Stimulated activated CD8-positive, alpha-beta memory T cell treated with anti-CD3 and anti-CD28 coated beads, Interleukin-7, amount 100 ng/mL, for 48 hours (primary cell): ENCODE data around the gene TOP3B.
"Not testable (repeated sequence)": the region's sequence is repeated elsewhere in the genome, so short reads cannot be mapped to it uniquely, and the experiment has no call there.

Experiments used
- DNase-seq, 2 donors: peaks; one replicate each; pipeline ENCODE4 v3.0.0-alpha.2; 2020; ENCODE audit warnings: low read depth in 1 of 2; ENCODE audit errors: extremely low read depth in 1 of 2

TOP3B gene

GRCh38 chr22:21945453-21946261, 36.9 kb downstream of the TOP3B start:
- DNase-seq = no peak

DNA sequence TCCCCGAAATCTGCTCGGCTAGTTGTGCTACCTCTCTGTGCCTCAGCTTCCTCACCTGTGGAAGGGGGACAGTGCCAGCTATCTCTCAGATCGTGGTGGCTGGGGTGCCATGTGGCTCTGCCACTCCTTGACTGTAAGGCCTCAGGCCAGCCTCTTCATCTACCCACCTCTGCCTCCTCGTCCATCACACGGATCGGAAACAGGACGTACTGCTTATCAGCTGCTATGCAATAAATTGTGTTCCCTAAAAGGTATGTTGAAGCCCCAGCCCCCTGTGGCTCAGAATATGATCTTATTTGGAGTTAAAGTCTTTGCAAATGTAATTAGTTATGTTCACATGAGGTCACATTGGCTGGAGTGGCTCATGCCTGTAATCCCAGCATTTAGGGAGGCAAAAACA, 37.7 kb downstream of the TOP3B start:
- no peak for DNase-seq

- no peak for DNase-seq
Measured at GRCh38 chr22:21943571-21944448, 38.8 kb downstream of the TOP3B start.

- DNase-seq = no peak
Measured at GRCh38 chr22:21942407-21943343, 39.9 kb downstream of the TOP3B start.

DNA sequence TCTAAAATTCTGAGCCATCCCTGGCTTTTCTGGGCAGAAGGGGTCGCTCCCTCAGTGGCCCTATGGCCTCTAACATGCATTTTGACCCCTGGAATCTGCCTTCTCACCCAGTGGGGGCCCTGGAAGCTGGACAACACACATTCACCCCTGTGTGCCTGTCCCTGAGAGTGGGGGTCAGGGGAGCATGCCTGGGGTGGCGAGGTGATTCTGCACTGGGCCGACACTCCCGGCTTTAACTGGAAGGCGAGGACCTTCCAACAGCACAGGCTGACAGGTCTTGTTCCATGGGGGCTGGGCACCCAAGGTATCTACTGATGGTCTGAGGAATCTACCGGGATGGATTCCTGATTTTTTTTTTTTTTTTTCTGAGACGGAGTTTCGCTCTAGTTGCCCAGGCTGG, 40.7 kb downstream of the TOP3B start:
- DNase-seq = no peak

DNA sequence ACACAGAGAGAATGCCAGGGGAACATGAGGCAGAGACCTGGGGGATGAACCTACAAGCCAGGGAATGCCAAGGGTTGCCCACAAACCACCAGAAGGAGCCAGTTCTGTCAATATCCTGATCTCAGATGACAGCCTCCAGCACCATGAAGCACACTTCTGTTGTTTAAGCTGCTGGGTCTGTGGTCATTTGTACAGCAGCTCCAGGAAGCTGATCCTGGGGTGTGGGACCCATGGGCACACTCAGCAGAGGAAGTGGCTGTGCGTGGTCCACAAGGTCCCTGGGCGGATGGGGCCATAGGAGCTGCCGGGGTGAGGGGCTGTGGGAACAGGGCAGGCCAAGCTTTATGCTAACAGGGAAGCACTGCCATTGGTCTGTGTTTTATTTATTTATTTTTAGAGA, 42.1 kb downstream of the TOP3B start:
- no peak for DNase-seq

- not testable (repeated sequence) for DNase-seq
Measured at GRCh38 chr22:21939935-21940334, 42.7 kb downstream of the TOP3B start.

- no peak for DNase-seq
Measured at GRCh38 chr22:21939461-21939913, 43.1 kb downstream of the TOP3B start.

DNA sequence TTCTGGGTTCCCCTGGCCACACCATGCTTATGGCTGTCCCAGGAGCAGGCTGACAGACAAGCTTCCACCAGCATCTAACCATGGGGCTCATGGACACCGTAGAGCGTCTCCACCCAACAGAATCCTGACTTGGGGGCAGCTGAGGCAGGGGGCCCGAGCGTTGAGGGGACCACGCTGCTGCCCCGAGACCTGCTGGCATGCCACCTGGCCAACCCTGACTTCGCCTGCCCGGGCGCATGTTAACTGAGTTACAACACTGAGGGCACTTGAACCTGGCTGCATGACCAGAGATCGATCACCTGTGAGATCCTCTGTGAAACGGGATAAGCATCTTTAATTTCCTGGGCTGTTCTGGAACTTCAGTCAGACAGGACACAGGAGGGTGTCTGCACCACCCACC, 43.7 kb downstream of the TOP3B start:
- DNase-seq = no peak

DNA sequence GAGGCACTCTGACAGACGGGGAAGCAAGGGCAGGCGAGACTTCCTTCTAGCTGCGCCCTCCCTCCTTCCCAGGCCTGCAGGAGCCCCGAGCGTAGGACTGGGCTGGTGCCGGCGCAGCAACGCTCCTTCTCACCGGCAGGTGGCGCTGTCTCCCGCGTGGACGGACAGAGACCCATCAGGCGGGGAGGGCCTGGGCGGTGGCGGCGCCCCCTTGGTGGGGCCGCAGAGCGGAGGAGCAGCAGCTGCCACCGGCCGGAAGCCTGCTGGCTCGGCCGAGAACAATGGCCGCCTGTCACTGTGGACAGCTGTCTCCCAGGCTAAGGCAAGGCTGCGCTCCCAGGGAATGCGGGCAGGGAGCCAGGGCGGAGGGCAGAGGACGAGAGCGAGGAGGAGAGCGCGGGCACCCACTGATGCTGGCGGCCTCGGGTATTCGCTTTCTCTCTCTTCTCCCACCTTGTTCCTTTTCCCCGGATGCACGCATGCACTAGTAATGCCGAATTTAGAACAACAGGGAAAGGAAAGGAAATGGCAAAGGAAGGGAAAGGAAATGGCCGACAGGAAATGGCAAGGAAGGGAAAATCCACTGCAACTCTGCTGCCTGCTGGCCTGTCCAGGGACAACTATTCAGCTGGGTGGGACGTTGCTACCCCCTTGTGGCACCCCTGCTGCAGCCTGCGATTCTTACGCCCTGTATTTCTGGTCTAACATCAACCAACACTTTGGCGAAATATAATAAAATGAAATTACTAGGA, 44.3 kb downstream of the TOP3B start:
- DNase-seq = peak; percentile 74 to 77

GRCh38 chr22:21937821-21938070, 44.8 kb downstream of the TOP3B start:
- DNase-seq = no peak

DNA sequence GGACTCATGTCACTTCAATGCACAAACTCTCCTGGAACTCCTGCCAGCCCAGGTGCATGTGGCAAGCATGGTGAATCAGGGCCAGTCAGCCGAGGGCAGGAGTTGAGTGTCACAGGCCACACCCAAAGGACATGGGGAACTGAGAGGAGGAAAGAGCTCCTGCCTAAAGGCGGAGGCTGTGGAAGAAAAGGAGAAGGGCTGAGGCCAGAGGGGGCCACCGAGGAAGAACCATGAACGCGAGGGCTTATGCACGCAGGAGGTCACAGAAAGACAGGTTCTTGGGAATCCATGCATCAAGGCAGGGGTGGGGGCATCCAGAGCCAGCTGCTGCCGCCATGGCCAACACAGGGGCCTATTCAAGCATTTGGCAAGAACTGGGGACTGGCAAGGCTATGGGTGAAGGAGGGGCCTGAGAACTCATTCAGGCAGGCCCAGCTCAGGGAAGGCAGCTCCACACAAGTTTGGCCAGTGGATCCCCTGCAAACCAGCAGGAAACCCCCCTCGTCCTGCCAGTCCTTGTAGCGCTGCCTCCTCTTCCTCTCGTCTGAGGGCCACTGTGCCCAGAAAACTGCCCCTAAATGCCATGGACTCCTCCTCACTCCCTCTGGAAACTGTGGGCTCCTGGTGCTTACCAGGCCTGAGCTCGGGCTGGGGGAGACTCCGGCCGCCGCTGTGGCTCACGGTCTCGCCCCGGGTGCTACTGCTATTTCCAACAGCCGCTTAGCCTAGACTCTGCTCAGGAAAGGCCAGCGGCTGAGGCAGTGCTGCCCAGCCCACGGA, 45.4 kb downstream of the TOP3B start:
- no peak for DNase-seq

DNA sequence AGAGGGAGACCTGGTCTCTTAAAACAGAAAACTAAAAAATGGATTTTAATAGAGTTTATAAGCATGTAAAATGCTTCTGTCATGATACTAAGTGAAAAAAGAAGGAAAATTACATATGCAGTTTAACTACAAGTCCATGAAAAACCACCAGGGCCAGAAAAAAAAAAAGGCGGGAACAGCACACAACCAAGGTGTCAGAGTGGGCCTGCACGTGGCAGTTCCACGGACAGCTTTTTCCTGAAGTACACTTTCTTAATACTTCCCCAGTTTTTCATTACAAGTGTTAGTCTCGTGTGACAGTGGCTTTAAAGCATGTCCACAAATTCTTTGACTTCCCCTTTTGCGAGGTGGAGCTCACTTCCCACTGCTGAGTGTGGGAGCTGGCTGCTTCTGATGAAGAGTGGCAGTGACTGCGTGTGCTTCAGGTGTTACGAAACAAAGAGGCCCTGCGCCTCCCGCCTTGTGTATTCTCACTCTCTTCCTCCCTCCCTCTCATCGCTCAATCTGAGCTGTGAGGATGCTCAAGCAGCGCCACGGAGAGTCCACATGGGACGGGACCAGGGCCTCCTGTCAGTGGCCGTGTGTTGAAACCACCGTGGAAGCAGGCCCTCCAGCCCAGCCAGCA, 46.3 kb downstream of the TOP3B start:
- no peak for DNase-seq

GRCh38 chr22:21933910-21934309, 48.7 kb downstream of the TOP3B start:
- DNase-seq = no peak

- no peak for DNase-seq
Measured at GRCh38 chr22:21933413-21933812, 49.2 kb downstream of the TOP3B start.

DNA sequence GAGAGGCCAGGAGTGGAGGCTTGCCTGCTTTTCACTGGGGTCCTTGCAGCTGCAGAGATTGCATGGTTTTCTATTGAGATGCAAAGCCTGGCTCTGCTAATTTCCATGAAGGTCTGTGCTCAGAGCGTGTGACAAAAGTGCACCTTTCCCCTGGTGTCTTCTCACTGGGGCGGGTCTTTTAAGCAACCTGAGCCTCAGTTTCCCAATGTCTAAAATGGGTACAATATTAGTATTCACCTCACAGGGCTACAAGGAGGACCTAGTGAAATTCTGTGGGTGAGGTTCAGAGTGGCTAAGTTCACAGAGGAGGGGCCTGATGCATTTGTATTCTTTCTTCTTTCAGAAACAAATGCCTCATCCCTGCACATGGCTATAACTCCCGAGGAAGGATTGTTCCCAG, 50.2 kb downstream of the TOP3B start:
- DNase-seq = no peak

GRCh38 chr22:21931056-21931455, 51.5 kb downstream of the TOP3B start:
- no peak for DNase-seq

DNA sequence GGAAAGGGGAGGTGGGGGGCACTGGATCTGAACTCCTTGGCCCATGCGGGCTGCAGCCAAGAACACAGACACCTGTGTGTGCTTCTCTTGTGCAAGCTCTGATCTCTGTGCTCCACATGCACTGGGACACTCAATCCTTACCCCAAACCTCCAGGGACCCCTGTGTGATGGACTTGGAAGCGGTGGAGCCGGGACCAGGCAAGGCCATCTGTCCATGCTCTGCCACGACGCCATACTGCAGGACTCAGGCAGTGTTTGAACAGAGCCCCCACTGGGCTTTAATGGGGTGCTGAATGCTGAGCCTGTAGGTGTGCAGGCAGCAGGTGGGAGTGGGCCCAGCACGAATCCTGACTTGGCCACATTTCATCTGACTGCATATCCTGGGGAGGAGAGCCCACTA, 53.3 kb downstream of the TOP3B start:
- DNase-seq = no peak

DNA sequence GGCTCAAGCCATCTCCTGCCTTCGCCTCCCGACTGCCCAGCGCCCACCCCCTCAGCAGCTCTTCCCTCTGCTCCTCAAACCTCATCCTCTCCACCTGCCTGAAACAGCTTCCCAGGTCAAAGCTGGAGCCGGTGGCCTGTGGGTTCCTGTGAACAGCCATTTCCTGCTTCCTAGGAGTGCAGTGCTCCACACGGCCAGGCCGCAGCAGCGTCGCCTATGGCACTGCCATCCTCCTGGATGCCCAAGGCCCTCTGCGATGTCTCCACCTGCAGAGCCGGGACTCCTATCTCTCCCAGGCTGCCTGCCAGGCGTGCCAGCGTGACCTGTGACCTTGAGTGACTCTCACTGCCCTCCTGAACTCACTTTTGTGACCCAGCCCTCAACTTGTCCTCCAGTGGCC, 54.5 kb downstream of the TOP3B start:
- no peak for DNase-seq
